GM23338 (cell line): ENCODE data around the gene ARHGAP42. TPM values are rescaled to one million over a fixed set of nuclear protein-coding genes. Genes with fewer than 3 reads are reported as not detected.

Source experiments
- ATAC-seq: fragments of 200-7000 bp; cut with Tn5 transposase; 3 replicates; pipeline ENCODE4 v1.9.1; 2020
- DNase-seq: peaks from one replicate; pipeline ENCODE4 v3.0.0-alpha.2; 2015; ENCODE audit warnings: low spot score
- H2AFZ ChIP-seq: fragments of 200-600 bp; sonication (generic); 2 replicates; pipeline ENCODE4 v1.8.0; 2016; ENCODE audit warnings: antibody characterized with exemption, mild to moderate bottlenecking, moderate library complexity
- H3F3A ChIP-seq: fragments of 200-600 bp; sonication (generic); replicated peaks from 2 replicates; pipeline ENCODE4 v1.8.0; 2017; ENCODE audit warnings: antibody characterized with exemption, mixed run types, low read depth
- H3K27ac ChIP-seq: fragments of 200-600 bp; sonication (generic); 2 replicates; pipeline ENCODE4 v1.6.1; 2016; ENCODE audit warnings: low read depth
- H3K27me3 ChIP-seq: fragments of 200-600 bp; sonication (generic); 2 replicates; pipeline ENCODE4 v1.8.0; 2016; ENCODE audit warnings: mild to moderate bottlenecking, mixed run types, moderate library complexity; ENCODE audit not compliant: insufficient read depth
- H3K36me3 ChIP-seq: fragments of 200-600 bp; sonication (generic); 2 replicates; pipeline ENCODE4 v1.8.0; 2016; ENCODE audit warnings: mild to moderate bottlenecking; ENCODE audit not compliant: insufficient read depth
- H3K4me1 ChIP-seq: fragments of 200-600 bp; sonication (generic); 2 replicates; pipeline ENCODE4 v1.8.0; 2016; ENCODE audit warnings: mild to moderate bottlenecking, moderate library complexity; ENCODE audit not compliant: insufficient read depth
- H3K4me2 ChIP-seq: fragments of 200-600 bp; sonication (generic); 2 replicates; pipeline ENCODE4 v1.7.1; 2017; ENCODE audit warnings: mixed run types
- H3K4me3 ChIP-seq: fragments of 200-600 bp; sonication (generic); 2 replicates; pipeline ENCODE4 v1.6.1; 2016; ENCODE audit warnings: mixed run types
- H3K79me2 ChIP-seq: fragments of 200-600 bp; sonication (generic); replicated peaks from 2 replicates; pipeline ENCODE4 v1.8.0; 2017; ENCODE audit warnings: mild to moderate bottlenecking; ENCODE audit not compliant: insufficient read depth
- H3K9me2 ChIP-seq: fragments of 200-600 bp; sonication (generic); 2 replicates; pipeline ENCODE4 v1.8.0; 2017; ENCODE audit not compliant: insufficient read depth
- H4K20me1 ChIP-seq: fragments of 200-600 bp; sonication (generic); replicated peaks from 2 replicates; pipeline ENCODE4 v1.8.0; 2017; ENCODE audit warnings: mild to moderate bottlenecking; ENCODE audit not compliant: insufficient read depth
- H3K27ac Mint-ChIP-seq: 2 replicates; pipeline ENCODE4 v1.8.0; 2020; ENCODE audit warnings: inconsistent platforms, mild to moderate bottlenecking, moderate library complexity, mixed read lengths
- H3K27me3 Mint-ChIP-seq: 3 replicates; pipeline ENCODE4 v1.8.0; 2022; ENCODE audit warnings: low read depth, mild to moderate bottlenecking, moderate library complexity, mixed read lengths, inconsistent platforms; ENCODE audit not compliant: insufficient read depth, poor library complexity
- H3K36me3 Mint-ChIP-seq: 3 replicates; pipeline ENCODE4 v1.8.0; 2021; ENCODE audit warnings: low read depth, mild to moderate bottlenecking, inconsistent platforms, moderate library complexity, mixed read lengths
- H3K4me1 Mint-ChIP-seq: 3 replicates; pipeline ENCODE4 v1.8.0; 2020; ENCODE audit warnings: mild to moderate bottlenecking, inconsistent platforms, mixed read lengths
- H3K4me3 Mint-ChIP-seq: 3 replicates; pipeline ENCODE4 v1.8.0; 2021; ENCODE audit warnings: moderate library complexity, mild to moderate bottlenecking, inconsistent platforms, mixed read lengths
- H3K9me3 Mint-ChIP-seq: 3 replicates; pipeline ENCODE4 v1.8.0; 2020; ENCODE audit warnings: moderate library complexity, mild to moderate bottlenecking, inconsistent platforms, mixed read lengths
- CREB1 ChIP-seq: fragments of 250-450 bp; sonication (Bioruptor Pico); IDR thresholded peaks from 2 replicates; pipeline ENCODE4 v1.5.0; 2020; ENCODE audit warnings: low read depth, mild to moderate bottlenecking, moderate library complexity
- CTCF ChIP-seq, 2 experiments: fragments of 200-600 bp in 1 of 2; sonication (generic) in 1 of 2; conservative IDR thresholded peaks; 2 replicates each; pipeline versions ENCODE4 v1.5.1 to v1.6.1; 2016 to 2017; ENCODE audit warnings: antibody characterized with exemption in 2 of 2, low read depth in 2 of 2, mild to moderate bottlenecking in 2 of 2, moderate library complexity in 1 of 2
- ETS1 ChIP-seq: IDR thresholded peaks from 2 replicates; pipeline ENCODE4 v1.6.1; 2016; ENCODE audit warnings: antibody characterized with exemption
- EZH2 ChIP-seq: fragments of 200-600 bp; sonication (generic); IDR thresholded peaks from one replicate; pipeline ENCODE4 v1.8.0; 2017; ENCODE audit warnings: antibody characterized with exemption, mild to moderate bottlenecking, low read depth; ENCODE audit not compliant: unreplicated experiment
- EZH2phosphoT487 ChIP-seq: fragments of 200-600 bp; sonication (generic); IDR thresholded peaks from one replicate; pipeline ENCODE4 v1.8.1; 2018; ENCODE audit warnings: antibody characterized with exemption; ENCODE audit not compliant: unreplicated experiment
- JUNB ChIP-seq: IDR thresholded peaks from one replicate; pipeline ENCODE4 v1.6.1; 2016; ENCODE audit warnings: antibody characterized with exemption; ENCODE audit not compliant: unreplicated experiment
- NANOG ChIP-seq: IDR thresholded peaks from 2 replicates; pipeline ENCODE4 v1.6.1; 2016; ENCODE audit warnings: antibody characterized with exemption, borderline replicate concordance
- POLR2AphosphoS5 ChIP-seq: IDR thresholded peaks from 2 replicates; pipeline ENCODE4 v1.6.1; 2016; ENCODE audit warnings: antibody characterized with exemption, low read depth
- REST ChIP-seq: IDR thresholded peaks from one replicate; pipeline ENCODE4 v1.6.1; 2018; ENCODE audit warnings: antibody characterized with exemption; ENCODE audit not compliant: unreplicated experiment
- STAT1 ChIP-seq: IDR thresholded peaks from one replicate; pipeline ENCODE4 v1.6.1; 2016; ENCODE audit warnings: antibody characterized with exemption; ENCODE audit not compliant: unreplicated experiment
- ZNF114 ChIP-seq: fragments of 250-450 bp; sonication (Bioruptor Pico); IDR thresholded peaks from 2 replicates; pipeline ENCODE4 v1.5.0; 2020; ENCODE audit warnings: mild to moderate bottlenecking, moderate library complexity
- ZNF331 ChIP-seq: fragments of 250-450 bp; sonication (Bioruptor Pico); IDR thresholded peaks from 2 replicates; pipeline ENCODE4 v1.5.0; 2020; ENCODE audit warnings: low read depth, mild to moderate bottlenecking, moderate library complexity
- ZNF462 ChIP-seq: fragments of 250-450 bp; sonication (Bioruptor Pico); IDR thresholded peaks from 2 replicates; pipeline ENCODE4 v1.5.0; 2020; ENCODE audit warnings: mild to moderate bottlenecking, moderate library complexity
- polyA plus RNA-seq: library from polyadenylated mRNA; unstranded; fragments of >200 nt; fragmentation: Nextera tagmentation; extraction: Ambion mirVana; gene quantifications from 2 replicates; pipeline ENCODE4 v1.2.1, GENCODE V29; 2016
- total RNA-seq: library from RNA; depleted of rRNA; stranded (reverse); fragments of >200 nt; shearing (Covaris generic); gene quantifications from 2 replicates; pipeline ENCODE4 v1.2.3, GENCODE V29; 2014

The ARHGAP42 gene
- total and polyA plus RNA-seq, 2 experiments from 2014 or later = 23.7 to 35.7 TPM

GRCh38 chr11:100875521-100875869 is 188.4 kb downstream of the ARHGAP42 start:
- Histone ChIP-seq H2AFZ (no peak overlapping the region), H3K4me1 (peaks cover 17% of the 10 kb centered on the region), H3F3A (no peaks in the 10 kb centered on the region), H3K79me2 (no peaks in the 10 kb centered on the region), H4K20me1 (no peaks in the 10 kb centered on the region), H3K4me2 (no peak overlapping the region), H3K36me3 (no peaks in the 10 kb centered on the region), H3K27ac (no peak overlapping the region), H3K9me2 (no peaks in the 10 kb centered on the region), H3K27me3 (no peaks in the 10 kb centered on the region), H3K4me3 (no peak overlapping the region)
- Mint-ChIP-seq H3K36me3 (peaks cover 5% of the 10 kb centered on the region; the same call in 2 of the 3 replicates), H3K4me1 (peaks cover 42% of the 10 kb centered on the region), H3K4me3 (no peak overlapping the region), H3K27me3 (peaks cover 2% of the 10 kb centered on the region), H3K9me3 (peaks cover 2% of the 10 kb centered on the region; the same call in 2 of the 3 replicates), H3K27ac (peak overlapping the region; percentile 86)
- TF ChIP-seq EZH2phosphoT487 (no peak), REST (no peak), STAT1 (no peak), CTCF (conservative IDR thresholded peaks at IDR 0.05; ENCODE audit: low read depth in 2 of 2) (no peak), ETS1 (no peak), ZNF462 (CRISPR knock-in tag) (no peak), EZH2 (no peak), CREB1 (no peak), ZNF114 (no peak), POLR2AphosphoS5 (no peak), JUNB (no peak), NANOG (no peak), ZNF331 (CRISPR knock-in tag) (no peak)
- peak; percentile 40 for ATAC-seq
- DNase-seq = no peak
